Spleen (tissue), 13 donors: ENCODE measurements around the gene VPS18. TPM values are rescaled to one million over a fixed set of nuclear protein-coding genes. Genes with fewer than 3 reads are reported as not detected.

Source experiments
- DNase-seq: peaks from one replicate; pipeline ENCODE4 v3.0.0-alpha.2; 2020
- H3K27ac ChIP-seq, 8 donors: fragments of 200-600 bp; sonication (generic) in 7 of 8; 1 replicate in 4 of 8; 2 replicates in 4 of 8; pipeline versions ENCODE4 v1.5.0 to v1.8.0; 2016 to 2021; ENCODE audit warnings: inconsistent platforms in 4 of 8, mild to moderate bottlenecking in 4 of 8, moderate library complexity in 1 of 8
- H3K27me3 ChIP-seq, 7 donors: fragments of 200-600 bp; sonication (generic) in 6 of 7; replicated peaks in 1 of 7; 1 replicate in 4 of 7; 2 replicates in 3 of 7; pipeline versions ENCODE4 v1.5.0 to v1.8.0; 2016 to 2021; ENCODE audit warnings: inconsistent platforms in 3 of 7, mild to moderate bottlenecking in 1 of 7
- H3K36me3 ChIP-seq, 6 donors: fragments of 200-600 bp; sonication (generic) in 5 of 6; 1 replicate in 4 of 6; 2 replicates in 2 of 6; pipeline versions ENCODE4 v1.5.0 to v1.8.0; 2016 to 2021; ENCODE audit warnings: inconsistent platforms in 2 of 6
- H3K4me1 ChIP-seq, 6 donors: fragments of 200-600 bp; sonication (generic) in 5 of 6; 1 replicate in 3 of 6; 2 replicates in 3 of 6; pipeline versions ENCODE4 v1.5.0 to v1.8.0; 2016 to 2021; ENCODE audit warnings: inconsistent platforms in 3 of 6
- H3K4me3 ChIP-seq, 8 donors: fragments of 200-600 bp; sonication (generic) in 7 of 8; 1 replicate in 4 of 8; 2 replicates in 4 of 8; pipeline versions ENCODE4 v1.5.0 to v1.8.0; 2016 to 2021; ENCODE audit warnings: inconsistent platforms in 4 of 8, mild to moderate bottlenecking in 4 of 8, moderate library complexity in 2 of 8
- H3K9me3 ChIP-seq, 8 donors: fragments of 200-600 bp; sonication (generic) in 7 of 8; 1 replicate in 4 of 8; 2 replicates in 4 of 8; pipeline versions ENCODE4 v1.5.0 to v1.8.0; 2016 to 2021; ENCODE audit warnings: inconsistent platforms in 4 of 8
- CTCF ChIP-seq, 11 experiments: fragments of 200-600 bp in 7 of 11; fragments of 450-650 bp in 4 of 11; sonication (generic) in 4 of 11; IDR thresholded peaks in 8 of 11; conservative IDR thresholded peaks in 3 of 11; 1 replicate in 7 of 11; 2 replicates in 4 of 11; pipeline versions ENCODE4 v1.4.0 to v1.8.0; 2016 to 2021; ENCODE audit warnings: antibody characterized with exemption in 11 of 11, inconsistent platforms in 4 of 11, mild to moderate bottlenecking in 1 of 11
- POLR2A ChIP-seq, 3 donors: fragments of 450-650 bp; IDR thresholded peaks; one replicate each; pipeline ENCODE4 v1.5.1; 2017; ENCODE audit warnings: antibody characterized with exemption in 3 of 3, mild to moderate bottlenecking in 1 of 3
- POLR2AphosphoS5 ChIP-seq, 3 donors: sonication (generic); formaldehyde crosslinking; IDR thresholded peaks; one replicate each; pipeline ENCODE4 v1.5.1; 2017; ENCODE audit warnings: antibody characterized with exemption in 3 of 3
- WGBS, 5 donors: extraction: QIAGEN DNeasy Blood & Tissue Kit in 3 of 5; methylation state at CpG; one replicate each; pipeline versions ENCODE4 v1.1.5 to v1.1.7; 2013 to 2018; 5-methylcytosine and 5-hydroxymethylcytosine counted together
- intact Hi-C: fragments of 100-400 bp; cut with DNase I; formaldehyde crosslinking; loops from one replicate; pipeline ENCODE4 v1.15.0; 2023; ENCODE audit warnings: low total_unique reads
- long read RNA-seq, 2 donors: transcript quantifications; one replicate each; lab custom pipeline, GENCODE V29; 2026
- polyA plus RNA-seq, 3 donors: library from polyadenylated mRNA; stranded (reverse); fragments of 200-250 nt; gene quantifications; one replicate each; pipeline ENCODE4 v1.2.1, GENCODE V29; 2013
- total RNA-seq, 7 donors: library from RNA; depleted of rRNA in 3 of 7; stranded (reverse); fragments of >200 nt in 3 of 7; fragmentation: NEBNext Ultra II Directional in 4 of 7; extraction: Animal tissue kit (Norgen Biotek cat#: 25700) in 4 of 7; gene quantifications; one replicate each; pipeline versions ENCODE4 v1.1.0 to v1.2.1, GENCODE V29; 2016 to 2021
- donor health status: healthy with polysubstance abuse.
- donor health status: DM: no; HTN: no; CAD: no; lungs with moderate emphysema.
- donor health status: DM: no; HTN: no; CAD: no.
- donor health status: Bipolar disorder and iron deficiency.
- donor health status: healthy.
- donor health status: DM: no; HTN: no; CAD: no.
- donor health status: DM: yes; HTN: yes; CAD: no.

Gene VPS18
- 10 to 100 TPM; 18.6 to 29.1 (median 25.3) TPM for total RNA-seq
- 10 to 100 TPM in 1 of 3 donors, 1 to 10 TPM in 2; 7.2 to 15.8 (median 7.4) TPM for polyA plus RNA-seq
- long read RNA-seq, donor 1, partial matches to known transcripts = 5 of 8 reads
- long read RNA-seq, donor 1, other reads (novel, unspliced or antisense) = 0 of 8 reads
- long read RNA-seq, donor 2, partial matches to known transcripts = 0 of 3 reads
- long read RNA-seq, donor 2, other reads (novel, unspliced or antisense) = 0 of 3 reads

GRCh38 chr15:40893733-40894680 lies at the start of gene VPS18:
TSS of gene VPS18 (plus strand) at chr15:40894450. CDS start at chr15:40894769, 319 bp downstream.
- peaks cover 0 to 35% (median 24%) of the 10 kb centered on the region in 6 donors for H3K36me3 ChIP-seq
- H3K9me3 ChIP-seq = no peaks in the 10 kb centered on the region
- peak within 1 kb of the TSS; percentile 58 to 92 (median 90) for H3K27ac ChIP-seq
- peaks cover 11 to 60% (median 43%) of the 10 kb centered on the region in 6 donors for H3K4me1 ChIP-seq
- H3K27me3 ChIP-seq = no peaks in the 10 kb centered on the region
- 5 to 9% (median 6%) methylated on average over 39 to 55 of the region's 55 CpGs for WGBS, 5 donors
- intact Hi-C loops = loop anchor here (5.0 kb wide), 1 partner anchor 217 kb away; no protein-coding TSS in a partner anchor
- TF ChIP-seq CTCF (IDR thresholded peaks at IDR 0.05 in 8 of 11, conservative IDR thresholded peaks at IDR 0.05 in 3 of 11) = peak; percentile 99 to 100 (median 100)
- peak; percentile 95 to 98 (median 96) for TF ChIP-seq POLR2AphosphoS5 (IDR thresholded peaks at IDR 0.05)
- TF ChIP-seq POLR2A (IDR thresholded peaks at IDR 0.05) = peak in 1 of 3 donors; percentile 66
- peak within 1 kb of the TSS; percentile 84 to 98 (median 88) for H3K4me3 ChIP-seq
- DNase-seq = peak; percentile 100

- WGBS, 5 donors = 1 to 2% (median 1%) methylated on average over 25 to 28 of the region's 28 CpGs
- intact Hi-C loops = no loop called here
Measured at GRCh38 chr15:40844696-40845030, 49.6 kb upstream of the VPS18 start.

GRCh38 chr15:40845036-40845435 lies 49.2 kb upstream of the VPS18 start:
- no peaks in the 10 kb centered on the region for H3K9me3 ChIP-seq
- peaks cover 0 to 29% (median 16%) of the 10 kb centered on the region in 7 donors for H3K27me3 ChIP-seq
- DNase-seq = no peak
- WGBS, 5 donors = 32 to 60% (median 53%) methylated on average over 12 of the region's 12 CpGs
- H3K4me3 ChIP-seq = peak overlapping the region; percentile 66 to 96 (median 74)
- intact Hi-C loops = no loop called here
- TF ChIP-seq CTCF (IDR thresholded peaks at IDR 0.05 in 8 of 11, conservative IDR thresholded peaks at IDR 0.05 in 3 of 11) (no peak), POLR2A (IDR thresholded peaks at IDR 0.05) (no peak), POLR2AphosphoS5 (IDR thresholded peaks at IDR 0.05) (no peak)
- no peak overlapping the region for H3K27ac ChIP-seq
- peaks cover 17 to 50% (median 46%) of the 10 kb centered on the region in 6 donors for H3K4me1 ChIP-seq
- H3K36me3 ChIP-seq = no peaks in the 10 kb centered on the region

More at GRCh38 chr15:40844696-40845030, 49.6 kb upstream of the VPS18 start:
- peaks cover 0 to 29% (median 16%) of the 10 kb centered on the region in 7 donors for H3K27me3 ChIP-seq
- H3K4me3 ChIP-seq = peak overlapping the region; percentile 66 to 96 (median 74)
- peak; percentile 86 for DNase-seq
- no peaks in the 10 kb centered on the region for H3K36me3 ChIP-seq
- H3K9me3 ChIP-seq = no peaks in the 10 kb centered on the region
- no peak for TF ChIP-seq CTCF (IDR thresholded peaks at IDR 0.05 in 8 of 11, conservative IDR thresholded peaks at IDR 0.05 in 3 of 11)
- TF ChIP-seq POLR2AphosphoS5 (IDR thresholded peaks at IDR 0.05) = no peak
- H3K4me1 ChIP-seq = peaks cover 17 to 50% (median 46%) of the 10 kb centered on the region in 6 donors
- peak overlapping the region in 3 of 8 donors; percentile 15 to 46 (median 35) for H3K27ac ChIP-seq
